IPS-NIHi11 (cell line): ENCODE data around the gene HOXB7.

Experiments used
- DNase-seq: peaks from one replicate; pipeline ENCODE4 v3.0.0; 2012; ENCODE audit warnings: mixed read lengths, low spot score

HOXB7 gene

GRCh38 chr17:48623583-48623982 is 12.8 kb upstream of the HOXB7 start:
- no peak for DNase-seq

DNA sequence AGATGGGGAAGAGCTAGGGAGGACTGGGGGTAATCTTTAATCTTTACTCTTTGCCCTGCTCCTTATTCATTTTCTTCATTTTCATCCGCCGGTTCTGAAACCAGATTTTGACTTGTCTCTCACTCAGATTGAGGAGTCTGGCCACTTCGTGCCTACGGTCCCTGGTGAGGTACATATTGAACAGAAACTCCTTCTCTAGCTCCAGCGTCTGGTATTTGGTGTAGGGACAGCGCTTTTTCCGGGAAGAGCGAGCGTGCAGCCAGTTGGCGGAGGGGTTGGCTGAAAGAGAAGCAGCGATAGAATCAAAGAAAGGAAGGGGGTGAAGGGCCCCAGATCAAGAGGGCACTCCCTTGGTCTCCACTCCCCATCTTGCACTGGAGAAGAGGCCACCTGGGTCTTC is 12.0 kb upstream of the HOXB7 start:
- no peak for DNase-seq

DNA sequence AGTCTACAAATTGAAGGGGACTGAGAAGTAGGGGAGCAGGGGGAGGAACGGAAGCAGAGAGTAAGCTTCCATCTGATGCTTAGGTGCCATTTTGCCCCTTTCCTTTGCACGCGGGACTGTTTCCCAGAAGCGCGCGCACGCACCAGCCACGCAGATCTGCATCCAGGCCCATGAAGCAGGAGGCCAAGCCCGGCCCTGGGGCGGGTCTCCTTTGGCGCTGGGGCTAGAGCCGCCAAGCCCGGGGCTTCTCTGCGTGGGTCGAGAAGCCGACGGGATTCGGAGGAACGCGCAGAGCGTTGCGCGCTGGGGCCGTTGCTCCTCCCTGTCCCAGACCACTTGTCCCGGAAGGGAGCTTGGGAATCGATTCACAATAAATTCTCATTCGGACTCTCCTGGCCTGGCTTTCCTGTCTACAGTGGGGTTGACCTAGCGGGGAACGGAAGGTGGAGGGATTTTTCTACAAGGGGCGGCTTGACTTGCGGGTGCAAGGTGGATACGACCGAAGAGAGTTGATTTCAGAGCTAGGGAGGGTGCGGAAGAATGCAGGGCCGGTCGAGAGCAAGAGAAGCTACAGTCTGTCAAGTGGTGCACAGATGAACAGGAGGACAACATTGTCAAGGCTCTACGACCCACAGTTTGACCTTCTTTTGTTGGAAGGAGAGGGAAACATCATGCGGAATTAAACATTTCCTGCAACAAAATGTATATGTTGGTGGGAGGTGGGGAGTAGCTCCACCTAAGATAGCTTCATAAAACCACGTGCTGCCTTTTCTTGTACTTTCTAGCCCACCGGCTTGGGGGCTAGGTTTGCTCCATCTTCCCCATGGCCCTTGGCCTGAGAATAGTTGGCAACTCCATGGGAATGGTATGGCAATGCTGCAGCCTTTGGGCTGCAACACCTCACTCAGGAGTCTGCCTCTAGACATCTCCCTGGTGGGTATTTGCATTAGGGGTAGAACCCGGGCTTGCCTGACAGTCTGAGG is 10.9 kb upstream of the HOXB7 start:
- no peak for DNase-seq

DNA sequence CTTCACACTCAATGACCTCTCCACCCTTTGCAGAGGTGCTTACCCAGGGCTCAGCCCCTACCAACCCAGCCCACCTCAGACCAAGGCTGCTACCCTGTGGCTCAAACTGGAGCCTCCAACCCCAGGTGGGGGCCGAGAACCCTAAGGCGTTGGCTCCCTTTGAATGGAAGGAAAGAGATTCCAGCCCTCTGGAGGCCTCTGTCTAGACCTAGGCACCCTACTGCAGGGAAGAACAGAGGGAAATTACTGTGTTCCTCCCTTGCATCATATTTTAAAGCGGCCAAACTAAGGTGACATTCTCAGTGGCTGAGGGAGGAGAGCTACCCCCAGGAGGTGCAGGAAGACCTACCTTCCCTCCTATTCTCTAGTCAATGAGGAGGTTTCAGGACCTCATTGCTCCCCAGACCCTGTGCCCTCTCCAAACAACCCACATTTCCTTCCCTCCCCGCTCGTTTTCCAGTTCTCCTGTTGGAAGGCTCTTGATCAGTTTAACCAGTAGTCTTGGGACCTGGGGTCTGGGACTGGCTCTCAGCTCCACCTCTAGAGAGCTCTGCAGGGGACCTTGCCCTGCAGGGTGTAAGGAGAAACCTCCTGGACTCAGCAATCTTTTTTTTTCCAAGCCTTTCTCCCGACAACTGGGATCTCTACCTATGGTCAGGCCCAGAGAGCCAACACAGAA is 9.8 kb upstream of the HOXB7 start:
- no peak for DNase-seq

DNA sequence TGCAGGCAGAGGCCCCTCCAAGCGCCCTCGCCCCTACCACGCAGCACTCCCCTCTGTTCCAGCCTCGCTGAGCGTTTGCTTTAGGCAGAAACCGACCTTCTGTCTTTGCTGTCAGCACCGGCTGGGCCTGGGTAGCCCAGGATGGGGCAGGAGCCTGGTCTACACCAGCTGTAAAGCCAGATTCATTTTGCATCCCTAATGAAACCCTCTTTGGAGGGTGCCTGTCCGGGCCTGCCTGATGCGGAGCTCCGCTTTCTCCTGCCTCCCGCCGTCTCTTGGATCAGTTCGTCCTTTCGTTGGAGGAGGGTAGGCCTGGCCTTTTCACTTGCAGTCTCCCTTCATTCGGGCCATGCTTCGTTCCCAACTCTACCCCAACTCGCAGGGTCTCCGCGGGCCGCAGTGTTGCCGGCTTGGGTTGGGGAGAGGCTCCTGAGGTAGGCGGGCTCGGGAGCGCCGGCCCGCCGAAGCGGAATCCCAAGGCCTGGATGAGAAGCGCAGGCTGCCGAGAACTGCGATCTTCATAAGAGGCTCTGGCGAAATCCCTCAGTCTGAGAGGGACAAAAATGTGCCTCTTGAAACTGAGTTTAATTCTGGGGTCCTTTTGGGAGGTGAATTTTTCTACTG is 9.1 kb upstream of the HOXB7 start:
- DNase-seq, result no peak

DNA sequence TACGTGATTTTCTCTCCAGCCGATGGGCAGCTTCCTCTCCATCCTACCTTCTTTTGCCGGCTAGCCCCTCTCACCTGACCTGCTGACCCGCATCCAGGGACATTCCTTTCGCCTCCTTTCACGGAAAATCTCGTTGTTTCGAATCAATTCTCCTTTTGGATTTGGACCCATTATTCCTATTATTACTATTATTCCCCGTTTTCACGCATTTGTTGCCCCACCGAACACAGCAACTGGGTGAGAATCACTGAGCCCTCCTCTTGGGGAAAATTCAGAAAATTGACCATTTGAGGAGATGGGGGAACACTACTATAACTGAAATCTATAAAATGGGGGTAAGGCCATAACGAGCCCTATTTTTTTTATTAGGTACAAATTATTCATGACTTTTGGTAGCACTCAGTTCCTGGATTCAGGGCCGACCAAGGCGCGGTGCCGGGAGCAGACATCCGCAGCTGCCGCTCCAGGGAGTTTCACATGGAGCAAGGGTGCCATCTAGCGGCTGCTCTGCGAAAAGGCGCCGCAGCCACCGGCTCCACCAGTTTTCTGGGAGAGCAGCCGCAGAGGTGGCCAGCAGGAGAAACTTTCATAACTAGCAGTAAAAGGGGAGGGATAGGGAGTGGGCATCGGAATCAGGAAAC is 7.6 kb upstream of the HOXB7 start:
- DNase-seq, result peak; percentile 93

DNA sequence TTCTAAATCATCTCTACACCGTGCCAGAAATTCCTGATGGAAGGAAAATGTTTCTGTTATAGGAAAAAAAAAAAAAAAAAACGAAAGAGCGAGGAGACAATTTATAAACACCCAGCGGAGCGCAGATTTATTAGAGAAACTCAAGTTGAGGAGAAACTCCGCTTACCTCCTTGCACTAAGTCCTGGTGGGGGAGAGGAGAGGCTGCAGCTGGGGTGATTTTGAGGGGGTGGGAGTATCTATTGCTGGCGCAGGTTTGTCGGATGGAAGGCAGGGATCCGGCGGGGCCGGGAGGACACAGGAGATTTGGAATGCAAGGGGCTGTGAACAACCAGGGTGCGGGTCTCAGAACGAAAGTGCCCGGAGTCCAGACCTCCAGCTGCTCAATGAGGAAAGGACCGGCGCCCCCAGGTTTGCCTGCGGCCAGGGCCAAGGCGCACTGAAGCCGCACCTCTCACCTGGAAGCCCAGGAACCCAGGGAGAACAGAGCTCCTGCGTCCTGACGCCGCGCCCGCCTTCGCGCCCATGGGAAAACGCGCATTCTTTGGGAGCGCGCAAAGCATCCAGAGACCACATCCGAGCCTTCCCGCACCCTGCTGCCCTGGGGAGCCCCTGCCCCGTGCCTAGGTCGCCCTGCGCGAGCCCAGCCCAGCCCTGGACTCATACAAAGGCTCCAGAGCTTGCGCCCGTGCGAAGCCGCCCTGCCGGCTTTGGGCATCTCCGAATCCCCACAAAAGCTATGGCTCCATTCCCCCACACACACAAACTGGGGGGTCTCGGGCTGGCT is 6.8 kb upstream of the HOXB7 start:
- no peak for DNase-seq

DNA sequence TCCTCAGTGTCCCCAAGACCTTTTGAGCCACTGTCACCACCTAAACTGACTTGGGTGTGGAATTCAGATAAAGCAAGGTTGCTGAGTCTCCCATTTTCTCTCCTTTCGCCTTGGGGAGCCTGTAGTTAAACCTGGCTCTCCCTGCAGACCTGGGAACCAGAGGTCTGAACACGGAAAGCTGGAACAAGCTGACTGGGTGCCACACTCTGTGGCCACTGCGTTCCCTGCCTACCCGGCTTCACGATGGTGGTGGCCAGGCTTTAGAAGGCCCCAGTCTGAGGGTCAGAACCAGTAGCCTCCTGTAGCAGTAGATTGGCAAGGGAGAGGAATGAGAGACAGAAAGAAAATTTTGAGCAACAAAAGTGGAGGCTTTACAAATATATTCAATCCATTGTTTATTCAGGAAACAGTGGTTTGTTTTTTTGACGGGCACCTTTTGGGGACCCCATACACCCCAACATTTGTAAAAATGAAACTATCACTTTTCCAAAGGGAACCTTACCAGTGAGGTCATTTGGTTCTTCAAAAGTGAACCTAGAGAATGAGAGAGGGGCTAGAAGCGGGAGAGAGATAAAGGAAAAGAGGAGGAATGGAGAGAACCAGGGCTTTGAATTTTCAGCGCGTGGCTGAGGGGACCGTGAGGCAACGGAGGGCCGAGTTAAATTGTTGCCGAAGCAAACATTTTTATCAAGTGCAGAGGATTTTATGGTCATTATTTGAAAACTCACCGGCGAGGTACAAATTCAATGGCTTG is 6.1 kb upstream of the HOXB7 start:
- no peak for DNase-seq

- no peak for DNase-seq
Observed at GRCh38 chr17:48615963-48616716, 5.3 kb upstream of the HOXB7 start.

GRCh38 chr17:48615047-48615962 is 4.5 kb upstream of the HOXB7 start, which contains the start of gene HOXB8:
HOXB8 (minus strand) TSS chr17:48615292; CDS start chr17:48614704, 588 bp downstream.
- DNase-seq, result no peak

- DNase-seq, result peak; percentile 37
Observed at GRCh38 chr17:48613862-48614694, 3.3 kb upstream of the HOXB7 start.

DNA sequence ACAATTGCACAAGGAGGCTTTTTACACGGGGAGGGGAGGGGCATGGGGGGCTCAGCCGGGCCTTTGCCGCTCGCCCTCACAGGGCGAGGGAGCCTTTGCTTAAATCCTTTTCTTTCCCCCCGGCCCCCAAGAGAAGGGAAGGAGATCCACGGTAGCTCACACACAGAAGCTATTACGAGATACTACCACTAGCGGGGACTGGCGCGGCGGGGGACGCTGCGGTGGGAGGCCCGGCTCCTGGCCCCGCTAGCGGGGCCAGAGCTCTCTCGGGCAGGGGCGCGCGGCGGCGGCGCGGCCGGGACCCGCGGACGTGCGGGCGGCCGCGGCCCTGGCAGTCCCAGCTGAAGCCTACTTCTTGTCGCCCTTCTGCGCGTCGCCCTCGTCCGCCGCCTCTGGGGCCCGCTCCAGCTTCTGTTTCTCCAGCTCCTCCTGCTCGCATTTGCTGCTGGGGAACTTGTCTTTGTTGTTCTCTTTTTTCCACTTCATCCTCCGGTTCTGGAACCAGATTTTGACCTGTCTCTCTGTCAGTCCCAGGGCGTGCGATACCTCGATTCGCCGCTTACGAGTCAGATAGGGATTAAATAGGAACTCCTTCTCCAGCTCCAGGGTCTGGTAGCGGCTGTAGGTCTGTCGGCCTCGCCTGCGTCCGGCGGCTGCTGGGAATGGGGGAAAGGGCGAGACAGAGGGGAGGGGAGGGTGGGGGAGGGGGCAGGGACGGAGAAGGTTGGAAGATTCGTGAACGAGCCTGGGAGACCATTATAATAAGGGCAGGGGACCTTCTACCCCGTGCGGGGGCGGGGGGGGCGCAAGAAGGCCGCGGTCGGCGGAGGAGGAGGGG is 2.3 kb upstream of the HOXB7 start:
- DNase-seq, result peak; percentile 41

- no peak for DNase-seq
Observed at GRCh38 chr17:48612456-48612853, 1.6 kb upstream of the HOXB7 start.

GRCh38 chr17:48611681-48612455 is 1.1 kb upstream of the HOXB7 start:
- peak; percentile 45 for DNase-seq

GRCh38 chr17:48611213-48611612 is 396 bp upstream of the HOXB7 start:
- DNase-seq, result no peak

DNA sequence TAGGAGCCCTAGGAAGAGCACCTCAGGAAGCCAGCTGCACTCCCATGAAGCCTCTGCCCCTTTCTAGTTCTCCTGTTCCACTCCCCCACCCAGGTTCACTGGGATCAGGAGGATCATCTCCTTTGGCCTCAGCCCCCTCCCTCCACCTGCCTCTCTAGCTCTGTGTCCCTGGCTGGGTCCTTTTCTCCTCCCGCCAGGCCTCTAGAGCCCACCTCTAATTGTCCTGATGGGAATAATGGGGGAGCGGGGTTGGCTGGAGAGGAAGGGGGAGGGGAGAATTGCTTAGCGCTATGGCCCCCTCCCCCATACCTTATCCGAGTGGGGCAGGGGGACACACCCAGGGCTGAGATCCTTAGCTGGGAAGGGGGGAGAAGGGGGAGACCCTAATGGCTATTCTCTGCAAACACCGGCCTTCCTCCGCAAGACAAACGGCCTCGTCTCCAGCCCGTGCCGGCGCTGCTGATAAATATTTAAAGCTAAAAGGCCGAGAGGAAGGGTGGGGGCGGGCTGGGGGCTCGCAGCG is 997 bp downstream of the HOXB7 start:
- DNase-seq, result no peak
